Stimulated activated CD4-positive, alpha-beta T cell treated with anti-CD3 and anti-CD28 coated beads, Interleukin-2, amount 100 ng/mL, for 48 hours (primary cell): Measurements from ENCODE around the gene SOX18.
"Not testable (repeated sequence)": the region's sequence is repeated elsewhere in the genome, so short reads cannot be mapped to it uniquely, and the experiment has no call there.

Source experiments
- DNase-seq, 2 donors: peaks; one replicate each; pipeline ENCODE4 v3.0.0-alpha.2; 2020

SOX18 gene

DNA sequence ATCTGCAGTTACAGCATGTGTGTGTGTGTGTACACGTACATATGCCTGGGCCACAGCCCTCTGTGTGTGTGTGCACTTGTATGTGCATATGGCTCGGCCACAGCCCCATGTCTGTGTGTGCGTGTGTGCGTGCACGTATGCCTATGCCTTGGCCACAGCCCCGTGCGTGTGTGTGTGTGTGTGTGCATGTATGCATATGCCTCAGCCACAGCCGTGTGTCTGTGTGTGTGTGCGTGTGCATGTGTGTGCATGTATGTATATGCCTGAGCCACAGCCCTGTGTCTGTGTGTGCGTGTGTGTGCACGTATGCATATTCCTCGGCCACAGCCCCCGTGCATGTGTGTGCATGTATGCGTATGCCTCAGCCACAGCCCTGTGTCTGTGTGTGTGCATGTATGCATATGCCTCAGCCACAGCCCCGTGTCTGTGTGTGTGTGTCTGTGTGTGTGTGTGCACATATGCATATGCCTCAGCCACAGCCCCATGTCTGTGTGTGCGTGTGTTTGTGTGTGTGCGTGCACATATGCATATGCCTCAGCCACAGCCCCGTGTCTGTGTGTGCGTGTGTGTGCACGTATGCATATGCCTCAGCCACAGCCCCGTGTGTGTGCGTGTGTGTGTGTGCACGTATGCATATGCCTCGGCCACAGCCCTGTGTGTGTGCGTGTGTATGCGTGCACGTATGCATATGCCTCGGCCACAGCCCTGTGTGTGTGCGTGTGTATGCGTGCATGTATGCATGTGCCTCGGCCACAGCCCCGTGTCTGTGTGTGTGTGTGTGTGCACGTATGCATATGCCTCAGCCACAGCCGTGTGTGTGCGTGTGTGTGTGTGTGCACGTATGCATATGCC, 28.1 kb downstream of the SOX18 start:
- DNase-seq = no peak

GRCh38 chr20:64015635-64016034, 33.8 kb downstream of the SOX18 start:
- DNase-seq = no peak

GRCh38 chr20:64012385-64013154, 36.9 kb downstream of the SOX18 start:
- DNase-seq = not testable (repeated sequence)

DNA sequence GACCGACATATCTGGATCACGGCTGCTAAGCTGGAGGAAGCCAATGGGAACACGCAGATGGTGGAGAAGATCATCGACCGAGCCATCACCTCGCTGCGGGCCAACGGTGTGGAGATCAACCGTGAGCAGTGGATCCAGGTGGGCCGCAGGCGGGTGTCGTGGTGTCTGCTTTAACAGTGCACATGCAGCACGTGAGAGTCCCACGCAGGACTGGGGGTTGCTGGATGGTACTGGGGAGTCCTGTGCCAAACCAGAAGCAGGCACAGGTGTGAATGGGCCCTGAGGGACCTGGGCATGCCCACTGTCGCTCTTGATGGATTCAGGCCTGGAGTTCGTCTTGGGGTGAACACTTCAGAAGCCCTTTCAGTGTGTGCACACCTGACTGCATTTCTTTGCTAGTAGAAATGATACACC, 38.1 kb downstream of the SOX18 start:
- DNase-seq = no peak

DNA sequence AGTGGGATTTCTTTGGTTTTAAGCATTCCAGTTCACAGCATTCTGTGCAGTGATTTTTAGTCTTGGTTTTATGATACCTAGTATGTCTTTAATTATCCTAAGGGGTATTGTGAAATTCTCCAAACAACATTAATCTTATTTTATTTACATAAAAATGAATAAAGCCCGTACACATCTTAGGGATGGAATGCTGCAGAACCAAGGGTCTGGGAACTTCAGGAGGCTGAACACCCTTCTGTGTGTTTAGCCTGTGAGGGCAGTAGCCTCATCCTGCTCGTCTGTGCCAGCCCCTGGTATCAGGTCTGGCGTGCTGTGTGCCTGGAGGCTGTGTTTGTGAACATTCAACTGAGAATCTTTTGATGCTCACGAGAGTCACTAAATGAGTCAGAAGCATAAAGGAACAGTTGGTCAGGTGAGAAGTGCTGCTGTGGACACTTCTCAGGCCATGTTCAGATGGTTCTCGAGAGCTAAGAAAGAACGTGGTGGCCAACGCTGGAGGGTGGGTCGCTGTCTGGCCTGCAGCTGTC, 38.7 kb downstream of the SOX18 start:
- no peak for DNase-seq

DNA sequence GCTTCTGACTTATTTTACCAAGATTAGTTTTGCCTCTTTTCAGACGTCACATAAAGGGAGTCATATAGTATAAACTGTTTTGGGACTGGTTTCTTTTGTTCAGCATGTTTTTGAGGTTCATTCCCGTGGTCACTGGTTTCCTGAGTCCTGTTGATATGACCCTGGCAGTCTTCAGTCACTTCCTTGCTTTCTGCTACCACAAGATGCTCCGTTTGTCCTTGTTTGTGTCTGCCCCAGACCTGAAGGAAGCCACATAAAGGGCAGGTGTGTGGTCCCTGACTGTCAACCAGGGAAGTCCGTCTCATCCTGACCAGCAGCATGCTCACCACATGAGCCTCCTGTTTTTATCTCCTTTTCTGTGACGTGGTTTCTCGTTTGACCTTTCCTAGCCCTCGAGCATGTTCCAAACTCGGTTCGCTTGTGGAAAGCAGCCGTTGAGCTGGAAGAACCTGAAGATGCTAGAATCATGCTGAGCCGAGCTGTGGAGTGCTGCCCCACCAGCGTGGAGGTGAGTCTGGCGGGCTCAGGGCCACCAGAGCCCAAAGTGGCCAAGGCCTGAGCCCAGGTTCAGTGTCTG, 39.5 kb downstream of the SOX18 start:
- DNase-seq = no peak

GRCh38 chr20:64006902-64007301, 42.5 kb downstream of the SOX18 start:
- DNase-seq = no peak

DNA sequence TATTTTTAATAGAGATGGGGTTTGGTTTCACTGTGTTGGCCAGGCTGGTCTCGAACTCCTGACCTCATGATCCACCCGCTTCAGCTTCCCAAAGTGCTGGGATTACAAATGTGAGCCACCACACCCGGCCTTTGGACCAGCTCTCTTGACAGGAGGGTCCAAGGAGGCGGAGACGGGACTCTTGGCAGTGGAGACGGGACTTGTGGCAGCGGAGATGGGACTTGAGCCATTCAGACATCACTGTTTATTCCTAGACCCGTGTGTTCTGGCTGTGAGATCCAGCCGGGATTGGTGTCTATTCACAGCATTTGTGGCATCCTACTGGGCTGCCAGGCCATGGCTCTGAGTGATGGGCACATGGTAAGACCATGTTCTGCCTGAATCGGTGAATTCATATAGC, 42.9 kb downstream of the SOX18 start:
- DNase-seq = no peak

- DNase-seq = no peak
Observed at GRCh38 chr20:64005394-64005793, 44.0 kb downstream of the SOX18 start.

DNA sequence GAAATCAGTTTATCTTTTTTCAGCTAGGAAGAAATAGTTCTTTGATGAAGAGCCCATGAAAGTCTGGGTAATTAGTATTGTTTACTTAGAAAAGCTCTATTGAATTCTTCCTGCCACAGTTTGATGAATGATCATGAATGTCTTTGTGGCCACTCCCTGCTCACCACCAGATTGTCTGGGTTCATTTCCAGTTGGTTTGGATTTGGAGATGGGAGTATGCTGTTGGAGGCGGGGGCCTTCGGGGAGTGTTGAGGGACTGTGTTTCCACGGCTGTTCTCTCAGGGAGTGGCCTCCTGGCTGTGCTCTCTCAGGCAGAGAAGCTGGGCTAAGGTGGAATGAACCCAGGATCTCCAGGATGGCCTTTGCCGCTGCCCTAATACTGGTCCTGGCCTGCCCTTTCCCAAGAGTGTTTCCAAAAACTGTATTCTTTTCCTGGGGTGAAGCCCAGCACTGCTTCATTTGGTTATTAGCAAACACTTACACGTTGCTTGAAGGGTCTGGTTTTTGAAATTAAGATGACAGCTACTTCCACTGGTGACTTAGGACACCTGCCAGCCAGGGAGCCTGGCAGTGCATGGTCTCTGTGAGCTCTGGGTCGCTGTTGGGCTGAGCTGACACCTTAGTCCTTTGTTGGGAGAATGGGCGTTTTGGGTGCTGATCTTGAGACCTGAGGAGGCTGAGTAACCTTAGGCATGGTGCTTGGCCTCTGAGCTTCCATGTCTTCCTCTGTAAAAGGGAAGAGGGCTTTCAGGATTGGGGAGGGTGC, 45.3 kb downstream of the SOX18 start:
- no peak for DNase-seq

- DNase-seq = no peak
Observed at GRCh38 chr20:64001607-64002011, 47.8 kb downstream of the SOX18 start.

GRCh38 chr20:64000906-64001305, 48.5 kb downstream of the SOX18 start:
- DNase-seq = no peak
